Vagina (tissue), 2 donors: Measurements from ENCODE around the gene CHRNA10.

Experiments used
- CTCF ChIP-seq, 3 experiments: fragments of 450-650 bp in 2 of 3; fragments of 200-600 bp in 1 of 3; sonication (generic) in 1 of 3; IDR thresholded peaks; one replicate each; pipeline ENCODE4 v1.5.1; 2017 to 2019; ENCODE audit warnings: antibody characterized with exemption in 3 of 3, mild to moderate bottlenecking in 2 of 3, moderate library complexity in 2 of 3
- POLR2AphosphoS5 ChIP-seq, 2 donors: sonication (generic); formaldehyde crosslinking; IDR thresholded peaks; one replicate each; pipeline ENCODE4 v1.9.0; 2017; ENCODE audit warnings: antibody characterized with exemption in 2 of 2, mild to moderate bottlenecking in 2 of 2, low read depth in 1 of 2; ENCODE audit not compliant: insufficient read depth in 1 of 2

GRCh38 chr11:3679077-3679476, 7.9 kb upstream of the CHRNA10 start:
- TF ChIP-seq CTCF (IDR thresholded peaks at IDR 0.05): no peak
- TF ChIP-seq POLR2AphosphoS5 (IDR thresholded peaks at IDR 0.05; ENCODE audit: insufficient read depth in 1 of 2, low read depth in 1 of 2): no peak
